ENCODE results near the gene SAE1. TPM values are rescaled to one million over a fixed set of nuclear protein-coding genes. Genes with fewer than 3 reads are reported as not detected.

SAE1 gene
- total RNA-seq, 1 experiment from 2014 or later, result 148 TPM

DNA sequence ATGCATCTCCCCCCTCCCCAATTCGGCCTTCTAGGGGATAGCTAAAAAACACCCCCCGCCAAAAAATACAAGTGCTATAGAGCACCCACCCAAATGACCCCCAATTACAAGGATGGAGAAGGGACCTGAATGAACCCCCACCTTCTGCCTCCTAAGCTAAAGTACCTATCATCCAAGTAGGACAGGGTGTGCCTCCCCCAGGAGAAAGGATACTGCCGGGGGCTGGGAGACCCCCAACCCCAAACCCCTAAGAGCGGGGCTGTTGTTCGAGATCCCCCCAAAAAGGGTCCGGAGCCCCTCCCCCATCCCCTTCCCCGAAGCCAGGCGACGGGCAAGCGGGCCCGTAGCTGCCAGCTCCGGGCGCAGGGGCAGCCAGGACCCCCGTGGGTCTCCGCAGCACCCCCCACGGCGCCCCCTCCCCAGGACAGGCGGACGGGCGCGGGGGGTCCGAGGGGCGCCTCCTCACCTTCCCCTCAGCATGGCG, 18.9 kb upstream of the SAE1 start:
- TF ChIP-seq EZH2 (IDR thresholded peaks at IDR 0.05; ENCODE audit: low read depth), result no peak
- TF ChIP-seq, protein P1, sequence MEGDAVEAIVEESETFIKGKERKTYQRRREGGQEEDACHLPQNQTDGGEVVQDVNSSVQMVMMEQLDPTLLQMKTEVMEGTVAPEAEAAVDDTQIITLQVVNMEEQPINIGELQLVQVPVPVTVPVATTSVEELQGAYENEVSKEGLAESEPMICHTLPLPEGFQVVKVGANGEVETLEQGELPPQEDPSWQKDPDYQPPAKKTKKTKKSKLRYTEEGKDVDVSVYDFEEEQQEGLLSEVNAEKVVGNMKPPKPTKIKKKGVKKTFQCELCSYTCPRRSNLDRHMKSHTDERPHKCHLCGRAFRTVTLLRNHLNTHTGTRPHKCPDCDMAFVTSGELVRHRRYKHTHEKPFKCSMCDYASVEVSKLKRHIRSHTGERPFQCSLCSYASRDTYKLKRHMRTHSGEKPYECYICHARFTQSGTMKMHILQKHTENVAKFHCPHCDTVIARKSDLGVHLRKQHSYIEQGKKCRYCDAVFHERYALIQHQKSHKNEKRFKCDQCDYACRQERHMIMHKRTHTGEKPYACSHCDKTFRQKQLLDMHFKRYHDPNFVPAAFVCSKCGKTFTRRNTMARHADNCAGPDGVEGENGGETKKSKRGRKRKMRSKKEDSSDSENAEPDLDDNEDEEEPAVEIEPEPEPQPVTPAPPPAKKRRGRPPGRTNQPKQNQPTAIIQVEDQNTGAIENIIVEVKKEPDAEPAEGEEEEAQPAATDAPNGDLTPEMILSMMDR (conservative IDR thresholded peaks at IDR 0.05), result no peak
- Histone ChIP-seq H3K36me3 (ENCODE audit: low read depth) (peaks cover 15% of the 10 kb centered on the region), H4K20me1 (ENCODE audit: insufficient read depth) (0 out of 2 replicates have a peak, but pooled peaks cover 4% of the 10 kb centered on the region), H3K4me3 (peak overlapping the region; percentile 71), H2AFZ (peak overlapping the region; percentile 73), H3K9me3 (ENCODE audit: insufficient read depth, low read depth) (no peaks in the 10 kb centered on the region), H3F3A (ENCODE audit: insufficient read depth, low read depth) (peaks cover 52% of the 10 kb centered on the region), H3K4me1 (replicated peaks; ENCODE audit: insufficient read depth) (peaks cover 46% of the 10 kb centered on the region), H3K27ac (peak overlapping the region; percentile 98), H3K4me2 (peak overlapping the region; percentile 86), H3K79me2 (ENCODE audit: low read depth) (peaks cover 55% of the 10 kb centered on the region), H3K9me2 (ENCODE audit: insufficient read depth) (no peaks in the 10 kb centered on the region), H3K27me3 (ENCODE audit: insufficient read depth, low read depth) (no peaks in the 10 kb centered on the region)
- BruUV-seq (replicated peaks), result no TSS peak
- CTCF ChIA-PET, result no interaction called here
- DNase-seq, result no peak
- intact Hi-C loops (cut with micrococcal nuclease; ENCODE audit: unreplicated experiment), result no loop called here
- POLR2A ChIA-PET (ENCODE audit: unreplicated experiment), result interaction anchor here (0.6 kb wide), 1 partner anchor 16 kb away, joined by 4 read pairs; no protein-coding TSS in a partner anchor

DNA sequence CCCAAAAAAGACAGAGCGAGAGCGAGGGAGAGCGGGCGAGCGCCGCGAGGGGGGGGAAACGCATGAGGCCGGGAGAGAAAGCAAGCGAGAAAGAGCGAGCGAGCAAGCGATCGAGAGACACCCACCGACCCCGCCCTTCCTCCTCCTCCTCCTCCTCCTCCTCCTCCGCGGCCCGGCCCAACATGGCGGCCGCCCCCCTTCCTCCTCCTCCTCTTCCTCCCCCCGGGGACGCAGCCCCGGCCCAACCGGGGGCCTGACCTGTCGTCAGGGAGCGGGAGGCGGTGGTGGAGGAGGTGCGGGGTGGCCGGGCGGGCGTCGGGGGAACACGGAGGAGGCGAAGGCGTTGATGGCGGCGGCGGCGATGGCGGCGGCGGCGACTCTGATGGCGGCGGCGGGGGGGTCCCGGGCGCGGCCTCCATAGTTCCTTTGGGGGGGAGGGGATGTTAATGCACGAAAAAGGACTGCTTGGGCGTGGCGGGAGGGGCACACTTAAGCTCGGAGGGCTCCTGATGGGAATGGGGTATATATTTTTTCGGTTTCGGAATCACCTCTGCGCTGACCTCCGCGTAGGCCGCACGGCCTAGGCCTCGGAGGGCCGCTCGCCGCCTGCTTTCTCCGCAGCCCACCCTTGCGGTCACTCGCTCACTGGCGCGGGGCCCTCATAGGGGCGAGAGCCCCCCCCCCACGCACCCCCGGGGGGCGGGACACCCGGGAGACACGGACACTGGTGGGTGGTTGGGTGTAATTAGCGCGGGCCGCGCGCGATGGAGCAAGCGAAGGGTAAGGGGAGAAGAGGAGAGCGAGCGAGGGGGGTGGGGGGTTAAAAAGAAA, 18.3 kb upstream of the SAE1 start:
- Histone ChIP-seq H3K36me3 (ENCODE audit: low read depth) (peaks cover 15% of the 10 kb centered on the region), H3K27me3 (ENCODE audit: insufficient read depth, low read depth) (no peaks in the 10 kb centered on the region), H3K4me3 (peak overlapping the region; percentile 71), H3K9me2 (ENCODE audit: insufficient read depth) (no peaks in the 10 kb centered on the region), H3K9me3 (ENCODE audit: insufficient read depth, low read depth) (no peaks in the 10 kb centered on the region), H3K79me2 (ENCODE audit: low read depth) (peaks cover 51% of the 10 kb centered on the region), H3K27ac (peak overlapping the region; percentile 98), H2AFZ (peak overlapping the region; percentile 73), H4K20me1 (ENCODE audit: insufficient read depth) (no peaks in the 10 kb centered on the region), H3F3A (ENCODE audit: insufficient read depth, low read depth) (peaks cover 47% of the 10 kb centered on the region), H3K4me2 (peak overlapping the region; percentile 86), H3K4me1 (replicated peaks; ENCODE audit: insufficient read depth) (peaks cover 40% of the 10 kb centered on the region)
- intact Hi-C loops (cut with micrococcal nuclease; ENCODE audit: unreplicated experiment), result no loop called here
- no peak for TF ChIP-seq EZH2 (IDR thresholded peaks at IDR 0.05; ENCODE audit: low read depth)
- TF ChIP-seq, protein P1 (conservative IDR thresholded peaks at IDR 0.05), result no peak; the same call in 1 of the 2 replicates
- no TSS peak for BruUV-seq (replicated peaks)
- DNase-seq, result peak; percentile 72 to 86
- POLR2A ChIA-PET (ENCODE audit: unreplicated experiment), result interaction anchor here (0.5 to 1.0 kb wide), 10 partner anchors 10 to 1456 kb away, joined by 3 to 10 read pairs (median 6); no protein-coding TSS in a partner anchor
- CTCF ChIA-PET, result interaction anchor here (1.3 to 1.4 kb wide), 2 partner anchors 19 to 33 kb away, joined by 3 to 7 read pairs; partner anchors contain the start of gene SAE1

DNA sequence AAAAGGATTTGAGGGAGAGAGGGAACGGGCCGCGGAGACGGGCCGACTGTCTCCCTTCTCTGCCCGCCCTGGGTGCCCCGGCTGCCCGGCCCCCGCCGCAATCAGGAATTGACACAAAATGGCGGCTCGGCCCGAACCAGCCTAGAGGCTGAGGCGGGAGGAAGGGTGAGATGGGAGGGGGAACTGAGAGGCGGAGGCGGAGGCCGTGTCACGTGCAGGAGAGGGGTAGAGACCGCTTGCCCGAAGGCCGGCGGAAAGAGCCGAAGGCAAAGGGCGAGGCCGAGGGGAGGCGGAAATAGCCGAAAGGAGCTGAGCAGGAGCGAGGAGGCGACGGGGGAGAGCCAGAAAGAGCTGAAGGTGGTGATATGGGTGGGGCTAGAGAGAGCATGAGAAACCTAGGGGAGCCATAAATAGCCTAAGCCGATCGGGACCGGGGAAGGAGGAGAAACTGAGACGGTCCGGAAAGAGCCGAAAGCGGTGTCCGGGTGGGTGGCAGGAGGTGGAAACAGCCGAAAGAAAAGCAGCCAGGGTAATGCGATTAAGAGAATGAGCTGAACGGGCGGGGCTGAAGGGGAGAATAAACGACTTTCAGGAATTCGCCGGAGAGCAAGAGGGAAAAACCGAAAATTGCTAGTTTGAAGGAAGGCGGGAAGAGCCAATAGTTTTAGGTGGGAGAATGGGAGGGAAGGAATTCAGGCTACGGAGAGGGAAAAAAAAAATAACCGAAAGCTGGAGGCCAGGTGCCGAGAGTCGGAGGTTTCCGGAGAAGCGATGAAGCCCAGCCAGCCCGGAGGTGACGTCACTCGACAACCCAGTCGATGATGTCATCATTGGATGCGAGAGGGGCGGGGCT, 17.4 kb upstream of the SAE1 start, which contains the start of gene ZC3H4:
TSS of gene ZC3H4 (minus strand) at position 780 of the 853 bp plus-strand sequence. CDS start 1,192 bp downstream, outside the sequence.
- DNase-seq, result peak; percentile 98 to 100
- TF ChIP-seq EZH2 (IDR thresholded peaks at IDR 0.05; ENCODE audit: low read depth), result no peak
- TF ChIP-seq, protein P1 (conservative IDR thresholded peaks at IDR 0.05), result 0 out of 2 replicates have a peak, but pooled peaks have one; percentile 25
- no peaks in the 10 kb centered on the region for H3K9me2 ChIP-seq (ENCODE audit: insufficient read depth)
- intact Hi-C loops (cut with micrococcal nuclease; ENCODE audit: unreplicated experiment), result loop anchor here (1.0 kb wide), 2 partner anchors 9 to 17 kb away; no protein-coding TSS in a partner anchor
- peaks cover 44% of the 10 kb centered on the region for H3K79me2 ChIP-seq (ENCODE audit: low read depth)
- peaks cover 39% of the 10 kb centered on the region for H3F3A ChIP-seq (ENCODE audit: insufficient read depth, low read depth)
- peak within 1 kb of the TSS; percentile 98 for H3K27ac ChIP-seq
- H3K36me3 ChIP-seq (ENCODE audit: low read depth), result peaks cover 15% of the 10 kb centered on the region
- H3K4me3 ChIP-seq, result peak within 1 kb of the TSS; percentile 71
- peak within 1 kb of the TSS; percentile 86 for H3K4me2 ChIP-seq
- no TSS peak for BruUV-seq (replicated peaks)
- peaks cover 31% of the 10 kb centered on the region for H3K4me1 ChIP-seq (replicated peaks; ENCODE audit: insufficient read depth)
- no peaks in the 10 kb centered on the region for H3K27me3 ChIP-seq (ENCODE audit: insufficient read depth, low read depth)
- ChIA-PET POLR2A (ENCODE audit: unreplicated experiment) (interaction anchor here (0.5 to 1.0 kb wide), 23 partner anchors 9 to 1455 kb away, joined by 3 to 33 read pairs (median 5); no protein-coding TSS in a partner anchor), CTCF (interaction anchor here (1.3 to 1.4 kb wide), 3 partner anchors 18 to 131 kb away, joined by 3 to 7 read pairs (median 3); partner anchors contain the start of gene SAE1)
- no peaks in the 10 kb centered on the region for H3K9me3 ChIP-seq (ENCODE audit: insufficient read depth, low read depth)
- no peaks in the 10 kb centered on the region for H4K20me1 ChIP-seq (ENCODE audit: insufficient read depth)
- H2AFZ ChIP-seq, result peak within 1 kb of the TSS; percentile 74

All from PC-9 (cell line).